HG03066 (cell line): Measurements from ENCODE around the gene ISOC1.

ENCODE experiments used
- ATAC-seq: cut with Tn5 transposase; IDR thresholded peaks from one replicate; pipeline ENCODE4 v1.9.1; 2021; ENCODE audit warnings: low read depth; ENCODE audit not compliant: unreplicated experiment

Gene ISOC1

DNA sequence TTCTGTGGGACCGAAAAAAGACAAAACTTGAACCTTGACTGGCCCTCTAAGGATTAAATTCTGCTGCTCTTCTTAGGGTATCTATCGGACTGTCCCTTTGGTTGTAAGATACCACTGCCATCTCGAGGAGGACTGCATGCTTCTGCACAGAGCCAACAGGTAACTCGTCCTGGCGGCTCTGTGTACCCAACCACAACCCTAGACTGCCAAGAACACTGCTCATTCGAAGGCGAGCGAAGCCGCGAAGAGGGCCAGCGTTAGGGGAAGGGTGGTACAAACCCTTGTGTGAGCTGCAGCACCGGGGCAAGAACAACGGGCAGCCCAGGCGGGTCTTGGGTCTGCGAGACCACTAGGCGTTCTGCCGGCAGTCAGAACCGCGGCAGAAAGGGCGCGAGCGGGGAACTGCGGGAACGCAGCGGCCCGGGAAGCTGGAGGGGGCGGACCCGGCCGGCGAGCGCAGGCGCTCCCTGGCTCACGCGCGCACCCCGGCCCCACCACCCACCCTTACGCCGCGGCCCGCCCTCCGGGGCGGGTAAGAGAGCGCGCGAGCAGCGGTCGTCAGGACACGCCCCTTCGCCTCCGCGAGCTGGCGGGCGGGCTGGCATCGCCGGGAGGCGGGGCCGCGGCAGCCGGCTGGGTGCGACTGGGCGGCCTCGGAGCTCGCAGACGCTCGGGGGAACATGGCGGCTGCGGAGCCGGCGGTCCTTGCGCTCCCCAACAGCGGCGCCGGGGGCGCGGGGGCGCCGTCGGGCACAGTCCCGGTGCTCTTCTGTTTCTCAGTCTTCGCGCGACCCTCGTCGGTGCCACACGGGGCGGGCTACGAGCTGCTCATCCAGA, at the start of gene ISOC1:
Gene ISOC1, plus strand, starts transcription at position 663 of the 837 bp plus-strand sequence. Its CDS starts 18 bp downstream, at position 681.
- ATAC-seq, result peak; percentile 79

DNA sequence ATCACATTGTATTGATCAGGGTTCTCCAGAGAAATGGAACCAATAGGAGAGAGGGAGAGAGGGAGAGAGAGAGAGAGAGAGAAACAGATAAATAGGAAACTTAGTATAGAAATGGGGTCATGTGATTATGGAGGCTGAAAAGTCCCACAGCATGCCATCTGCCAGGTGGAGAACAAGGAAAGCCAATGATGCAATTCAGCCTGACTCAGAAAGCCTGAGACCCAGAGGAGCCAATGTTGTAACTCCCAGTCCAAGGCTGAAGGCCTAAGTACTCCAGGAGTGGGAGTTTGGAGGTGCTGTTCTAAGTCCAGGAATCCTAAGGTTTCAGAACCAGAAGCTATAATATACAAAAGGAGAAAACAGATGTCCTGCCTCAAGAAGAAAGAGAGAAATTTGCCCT, 48.4 kb upstream of the ISOC1 start:
- no peak for ATAC-seq

GRCh38 chr5:129048509-129048908, 46.0 kb upstream of the ISOC1 start:
- no peak for ATAC-seq

DNA sequence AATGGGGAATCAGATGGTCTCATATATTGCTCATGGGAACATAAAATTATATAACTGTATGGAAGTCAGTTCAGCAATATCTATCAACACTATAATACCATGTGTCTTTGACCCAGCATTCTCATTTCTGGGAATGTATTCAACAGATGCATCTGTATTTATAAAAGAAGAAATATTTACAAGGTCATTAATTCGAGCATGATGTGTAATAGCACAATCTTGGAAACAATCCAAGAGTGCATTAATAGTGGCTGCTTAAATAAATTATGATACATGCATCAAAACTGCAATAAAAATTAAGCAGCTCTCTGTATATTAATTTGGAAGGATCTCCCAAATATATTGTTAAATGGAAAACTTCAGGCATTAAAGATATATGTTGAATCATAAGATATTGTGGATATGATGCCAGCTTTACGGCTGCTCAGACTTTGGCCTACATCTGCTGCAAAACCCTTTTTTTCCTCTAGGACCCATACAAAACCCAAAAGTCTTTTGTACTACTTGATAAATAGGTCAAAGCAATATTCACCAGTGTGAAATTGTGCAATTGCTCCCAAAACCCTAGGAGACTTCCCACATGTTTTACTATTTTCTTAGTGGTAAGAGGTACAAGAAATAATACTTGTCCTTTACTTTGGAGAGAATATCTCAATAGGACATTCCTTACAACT, 45.3 kb upstream of the ISOC1 start:
- no peak for ATAC-seq

- no peak for ATAC-seq
Observed at GRCh38 chr5:129051283-129051682, 43.3 kb upstream of the ISOC1 start.

GRCh38 chr5:129053438-129053837, 41.1 kb upstream of the ISOC1 start:
- ATAC-seq, result no peak

- no peak for ATAC-seq
Observed at GRCh38 chr5:129057329-129057728, 37.2 kb upstream of the ISOC1 start.

DNA sequence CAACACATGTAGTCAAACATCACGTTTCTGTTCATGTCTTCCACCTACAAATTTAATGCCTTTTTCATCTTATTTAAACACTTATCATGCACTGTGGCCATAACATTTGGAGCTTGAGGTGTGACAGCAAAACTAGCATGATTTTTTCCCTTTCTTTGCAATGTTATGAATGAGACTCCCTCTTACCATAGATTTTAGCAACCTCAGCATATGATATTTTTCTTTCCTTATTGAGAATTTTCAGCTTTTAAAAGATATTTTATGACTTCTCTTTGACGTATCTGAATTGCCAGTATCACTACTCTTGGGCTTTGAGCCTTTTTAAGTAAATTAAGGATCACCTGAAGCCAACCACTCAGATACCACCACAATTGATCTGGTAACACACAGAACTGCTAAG, 32.7 kb upstream of the ISOC1 start:
- no peak for ATAC-seq

DNA sequence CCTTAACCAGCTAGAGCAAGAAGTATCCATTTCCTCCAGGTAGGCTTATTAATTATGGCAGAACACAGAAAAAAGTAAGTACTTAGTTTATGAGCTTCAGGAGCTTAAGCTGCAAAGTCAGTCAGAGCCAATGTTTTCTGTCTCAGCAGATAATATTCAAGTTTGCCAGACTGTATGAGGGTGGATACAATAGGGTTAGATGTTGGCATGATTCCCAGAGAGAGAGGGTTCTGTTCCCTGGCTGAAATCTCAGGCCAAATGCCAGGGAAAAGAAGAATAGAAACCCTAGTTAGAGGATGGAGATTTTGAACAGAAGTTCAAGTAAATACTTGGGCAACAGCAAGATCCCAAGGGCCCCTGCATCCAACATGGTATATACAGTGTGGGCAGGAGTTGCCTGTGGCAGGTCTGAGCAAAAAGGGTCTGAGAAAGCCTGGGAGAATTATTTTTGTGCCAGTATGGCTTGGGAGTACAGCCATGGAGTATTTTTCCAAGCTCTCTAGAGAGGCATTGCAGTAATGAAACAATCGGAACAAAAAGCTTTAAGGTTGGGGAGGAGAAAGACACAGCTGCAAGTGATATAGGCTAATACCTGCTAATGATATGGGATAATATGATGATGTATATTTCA, 31.0 kb upstream of the ISOC1 start:
- no peak for ATAC-seq

GRCh38 chr5:129065721-129066120, 28.8 kb upstream of the ISOC1 start:
- no peak for ATAC-seq

GRCh38 chr5:129067745-129068144, 26.8 kb upstream of the ISOC1 start:
- no peak for ATAC-seq

GRCh38 chr5:129069292-129069691, 25.3 kb upstream of the ISOC1 start:
- ATAC-seq, result no peak

GRCh38 chr5:129073111-129073510, 21.4 kb upstream of the ISOC1 start:
- ATAC-seq, result no peak

DNA sequence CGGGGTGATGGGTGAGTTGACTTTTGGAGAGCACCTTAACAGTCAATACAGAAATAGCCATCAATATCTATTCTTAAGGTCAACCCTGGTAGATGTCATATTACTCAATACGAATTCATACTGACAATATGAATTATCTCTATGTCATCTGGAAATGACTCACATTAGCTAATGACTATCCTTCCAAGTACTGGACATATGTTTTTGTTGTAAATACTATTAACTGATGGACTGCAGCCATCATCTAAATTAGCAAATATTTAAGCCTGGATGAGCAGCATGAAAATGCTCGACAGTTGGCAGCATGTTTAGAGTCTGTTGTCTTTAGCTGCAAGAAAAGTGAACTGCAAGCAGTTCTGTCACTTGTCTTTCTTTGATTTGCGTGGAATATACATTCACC, 19.6 kb upstream of the ISOC1 start:
- ATAC-seq, result no peak

DNA sequence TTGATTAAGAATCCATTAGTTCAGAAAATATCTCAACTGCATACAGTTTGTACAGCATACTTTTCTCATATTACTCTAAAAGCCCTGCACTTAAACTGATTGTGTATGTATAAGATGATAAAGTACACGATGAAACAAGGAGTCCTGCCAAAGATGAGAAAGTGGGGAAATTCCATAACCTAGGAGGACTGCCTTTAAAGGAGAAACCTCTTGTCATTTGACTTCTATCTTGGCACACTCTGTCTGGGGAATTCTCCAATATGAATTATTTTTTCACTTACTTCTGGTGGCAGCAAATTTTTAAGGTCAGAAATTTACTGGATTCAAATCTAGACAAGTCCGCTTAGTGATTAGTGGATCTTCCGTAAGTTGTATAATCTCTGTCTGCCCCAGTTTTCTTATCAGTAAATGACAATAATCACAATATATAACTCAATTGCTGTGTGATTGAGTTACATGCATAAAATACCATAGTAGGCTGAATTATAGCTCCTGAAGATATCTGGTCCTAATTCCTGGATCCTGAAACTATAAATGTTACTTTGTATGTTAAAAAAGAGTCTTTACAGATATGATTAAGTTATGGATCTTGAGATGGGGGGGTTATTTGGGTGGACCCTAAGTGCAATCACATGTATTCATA, 17.0 kb upstream of the ISOC1 start:
- no peak for ATAC-seq

DNA sequence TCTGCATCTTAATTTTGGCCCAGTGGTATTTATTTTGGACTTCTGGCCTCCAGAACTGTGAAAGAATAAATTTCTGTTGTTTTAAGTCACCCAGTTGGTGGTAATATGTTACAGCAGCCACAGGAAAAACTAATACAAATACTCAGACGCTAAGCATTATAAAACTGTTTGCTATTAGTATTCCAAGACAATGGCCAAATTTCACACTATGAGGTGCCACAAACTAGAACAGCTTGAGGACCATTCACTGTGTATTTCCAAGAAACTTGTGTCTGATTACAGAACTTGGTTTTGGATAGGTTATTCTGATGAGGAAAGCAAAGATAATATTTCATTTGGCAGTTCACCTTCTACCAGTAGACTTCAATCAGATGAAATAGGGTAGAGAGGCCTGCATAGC, 16.3 kb upstream of the ISOC1 start:
- ATAC-seq, result no peak

DNA sequence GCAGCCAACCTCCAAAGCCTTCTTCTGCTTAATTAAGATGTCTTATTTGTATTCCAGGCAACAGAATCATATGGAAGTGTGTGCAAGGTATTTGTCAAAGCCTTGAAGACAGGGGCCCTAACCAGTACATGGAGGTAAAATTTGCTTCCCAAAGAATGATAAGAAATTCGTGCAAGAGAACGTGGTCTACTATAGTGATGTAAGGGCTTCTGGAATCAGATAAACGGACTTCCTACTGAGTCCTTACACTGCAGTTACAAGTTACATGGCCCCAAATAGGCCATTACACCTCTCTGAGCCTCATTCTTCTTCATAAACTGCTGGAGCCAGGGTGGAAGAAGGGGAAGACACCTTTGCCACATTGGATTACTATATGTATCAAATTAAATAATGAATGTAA, 15.9 kb upstream of the ISOC1 start:
- no peak for ATAC-seq

GRCh38 chr5:129079496-129079895, 15.1 kb upstream of the ISOC1 start:
- no peak for ATAC-seq

- no peak for ATAC-seq
Observed at GRCh38 chr5:129080766-129081165, 13.8 kb upstream of the ISOC1 start.

DNA sequence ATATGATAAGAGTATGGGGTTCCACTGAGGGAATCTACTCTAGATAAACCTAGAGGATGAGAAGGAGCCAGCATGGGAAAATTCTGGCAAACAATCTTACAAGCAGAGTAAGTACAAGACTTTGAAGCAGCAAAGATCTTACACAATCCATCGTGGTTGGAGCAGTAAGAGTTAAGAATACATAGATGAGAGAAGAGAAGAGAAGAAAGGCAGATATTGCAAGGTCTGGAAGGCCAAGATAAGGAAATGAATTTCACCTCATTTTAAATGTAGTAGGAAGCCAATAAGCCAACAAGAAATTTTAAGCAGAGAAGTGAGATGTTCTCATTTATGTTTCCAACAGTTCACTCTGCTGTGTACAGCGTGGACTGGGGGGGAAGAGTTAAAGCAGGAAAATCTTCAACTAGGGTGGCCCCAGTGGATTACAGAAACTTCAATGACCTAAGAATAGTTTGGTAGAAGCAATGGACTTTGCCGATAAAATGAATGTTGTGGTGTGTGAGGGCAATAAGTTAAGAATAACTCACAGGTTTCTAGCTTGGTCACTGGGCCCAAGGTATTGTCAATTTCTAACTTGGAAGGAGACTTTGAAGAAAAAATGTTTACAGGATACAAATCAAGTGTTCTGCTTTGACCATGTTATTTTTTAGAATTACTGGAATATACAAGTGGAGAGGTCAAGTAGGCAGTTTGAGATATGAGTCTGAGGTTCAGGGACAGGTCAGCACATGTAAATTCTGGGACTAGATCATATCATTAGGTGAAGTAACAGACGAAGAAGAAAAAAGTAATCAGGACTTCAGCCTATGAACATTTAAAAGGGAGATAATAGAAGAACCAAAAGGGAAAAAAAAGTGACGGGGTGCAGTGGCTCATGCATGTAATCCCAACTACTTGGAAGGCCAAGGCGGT, 12.1 kb upstream of the ISOC1 start:
- no peak for ATAC-seq
